ENCODE data around the gene HNRNPL.
A peak's percentile ranks its signal among the peaks of the same experiment; 100 is the strongest.

The HNRNPL gene

DNA sequence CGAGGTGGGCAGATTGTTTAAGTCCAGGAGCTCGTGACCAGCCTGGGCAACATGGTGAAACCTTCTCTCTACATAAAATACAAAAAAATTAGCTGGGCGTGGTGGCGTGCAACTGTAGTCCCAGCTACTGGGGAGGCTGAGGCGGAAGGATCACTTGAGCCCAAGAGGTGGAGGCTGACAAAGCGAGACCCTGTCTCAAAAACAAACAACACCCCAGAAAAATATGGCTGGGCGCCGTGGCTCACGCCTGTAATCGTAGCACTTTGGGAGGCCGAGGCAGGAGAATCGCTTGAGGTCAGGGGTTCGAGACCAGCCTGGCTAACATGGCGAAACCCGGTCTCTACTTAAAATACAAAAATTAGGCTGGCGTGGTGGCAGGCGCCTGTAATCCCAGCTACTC is 3.4 kb upstream of the HNRNPL start:
- TF ChIP-seq CTCF (conservative IDR thresholded peaks at IDR 0.05; ENCODE audit: low read depth, low read length) = no peak
- DNase-seq (ENCODE audit: low read depth) = no peak
- H3K4me3 ChIP-seq (ENCODE audit: low read length) = peak overlapping the region; percentile 73

DNA sequence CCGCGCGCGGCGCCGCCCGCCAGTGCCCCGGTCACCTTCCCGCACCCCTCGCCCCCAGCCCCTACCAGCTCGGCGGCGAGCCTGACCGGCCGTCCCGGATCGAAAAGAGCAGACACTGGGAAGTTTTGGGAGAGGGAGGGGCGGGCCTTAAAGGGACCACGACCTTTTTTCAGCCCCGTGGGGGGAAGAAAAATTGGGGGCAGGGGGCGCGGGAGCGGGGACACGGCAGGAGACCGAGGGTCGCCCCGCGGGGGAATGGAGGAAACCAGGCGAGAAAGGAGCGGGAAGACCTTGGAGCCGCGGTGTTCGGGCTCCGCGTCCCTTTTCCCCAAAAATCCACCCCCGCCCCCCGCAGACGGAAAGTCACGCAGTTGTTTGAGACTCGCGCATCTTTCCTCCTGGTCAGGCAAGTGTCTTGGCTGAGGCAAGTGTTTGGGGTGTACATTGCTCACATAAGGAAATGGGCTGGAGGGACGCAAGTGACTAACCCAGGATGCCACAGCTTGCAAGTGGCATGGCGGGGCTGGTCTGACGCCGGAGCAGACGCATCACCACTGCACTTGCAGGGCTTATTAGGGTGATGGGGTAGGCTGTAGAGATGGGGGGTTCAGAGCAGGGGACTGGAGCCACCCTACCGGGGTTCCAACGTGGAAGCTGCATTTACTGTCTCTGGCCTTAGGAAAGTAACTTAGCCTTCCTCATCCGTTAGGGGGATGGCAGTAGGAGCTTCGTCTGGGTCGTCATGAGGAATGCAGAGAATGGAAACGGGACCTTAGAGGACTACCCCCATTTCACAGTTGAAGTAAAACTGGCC is 2.7 kb upstream of the HNRNPL start:
- no peak for DNase-seq (ENCODE audit: low read depth)
- TF ChIP-seq CTCF (conservative IDR thresholded peaks at IDR 0.05; ENCODE audit: low read depth, low read length) = no peak
- peak overlapping the region; percentile 73 for H3K4me3 ChIP-seq (ENCODE audit: low read length)

GRCh38 chr19:38851622-38852230 is 1.9 kb upstream of the HNRNPL start:
- no peak for DNase-seq (ENCODE audit: low read depth)
- H3K4me3 ChIP-seq (ENCODE audit: low read length) = peak overlapping the region; percentile 73
- TF ChIP-seq CTCF (conservative IDR thresholded peaks at IDR 0.05; ENCODE audit: low read depth, low read length) = no peak

DNA sequence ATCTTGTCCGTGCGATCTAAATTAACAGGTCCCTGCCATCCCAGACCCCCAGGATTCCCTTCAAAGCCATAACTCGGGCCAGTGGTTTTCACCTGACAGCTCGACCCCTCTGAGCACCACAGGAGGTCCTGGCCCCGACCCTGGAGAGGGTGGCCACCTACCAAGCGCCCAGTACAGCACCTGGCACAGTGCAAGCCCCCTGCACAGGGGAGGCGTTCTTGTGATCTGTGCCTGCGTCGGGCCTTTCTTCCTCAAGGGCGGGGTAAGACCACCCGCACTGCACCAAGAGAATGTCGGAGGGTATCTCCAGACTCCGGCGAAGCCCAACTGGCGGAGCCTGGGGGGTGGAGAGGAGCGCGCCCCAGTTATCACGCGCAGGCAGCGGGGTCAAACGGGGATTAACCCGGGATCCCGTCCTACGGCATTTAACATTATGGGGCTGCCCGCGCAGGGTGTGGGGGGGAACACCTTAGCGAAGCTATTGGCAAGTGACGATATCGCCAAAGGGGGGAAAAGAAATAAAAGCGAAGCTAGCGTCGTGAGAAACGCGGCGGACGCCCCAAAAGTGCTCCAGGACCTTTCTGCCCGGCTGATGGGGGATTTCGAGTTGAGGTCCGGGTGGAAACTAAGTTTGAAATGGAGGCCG is 1.3 kb upstream of the HNRNPL start:
- no peak for DNase-seq (ENCODE audit: low read depth)
- no peak for TF ChIP-seq CTCF (conservative IDR thresholded peaks at IDR 0.05; ENCODE audit: low read depth, low read length)
- H3K4me3 ChIP-seq (ENCODE audit: low read length) = peak overlapping the region; percentile 65

GRCh38 chr19:38850436-38850975 is 720 bp upstream of the HNRNPL start:
- DNase-seq (ENCODE audit: low read depth) = no peak
- peak overlapping the region; percentile 65 for H3K4me3 ChIP-seq (ENCODE audit: low read length)
- no peak for TF ChIP-seq CTCF (conservative IDR thresholded peaks at IDR 0.05; ENCODE audit: low read depth, low read length)

GRCh38 chr19:38849147-38849859 is 483 bp downstream of the HNRNPL start:
- DNase-seq (ENCODE audit: low read depth) = no peak
- H3K4me3 ChIP-seq (ENCODE audit: low read length) = peak overlapping the region; percentile 56
- no peak for TF ChIP-seq CTCF (conservative IDR thresholded peaks at IDR 0.05; ENCODE audit: low read depth, low read length)

All from retinal pigment epithelial cell (primary cell).